DMS 273 (cell line): ENCODE data around the gene PANK4.

ENCODE experiments used
- DNase-seq: peaks from one replicate; lab custom pipeline; 2025; ENCODE audit not compliant: unreplicated experiment; lab: John Stamatoyannopoulos, UW

The PANK4 gene

GRCh38 chr1:2514863-2515762 is 11.3 kb downstream of the PANK4 start:
- no peak for DNase-seq

GRCh38 chr1:2513939-2514652 is 12.3 kb downstream of the PANK4 start:
- no peak for DNase-seq

- no peak for DNase-seq
Observed at GRCh38 chr1:2512862-2513421, 13.5 kb downstream of the PANK4 start.

DNA sequence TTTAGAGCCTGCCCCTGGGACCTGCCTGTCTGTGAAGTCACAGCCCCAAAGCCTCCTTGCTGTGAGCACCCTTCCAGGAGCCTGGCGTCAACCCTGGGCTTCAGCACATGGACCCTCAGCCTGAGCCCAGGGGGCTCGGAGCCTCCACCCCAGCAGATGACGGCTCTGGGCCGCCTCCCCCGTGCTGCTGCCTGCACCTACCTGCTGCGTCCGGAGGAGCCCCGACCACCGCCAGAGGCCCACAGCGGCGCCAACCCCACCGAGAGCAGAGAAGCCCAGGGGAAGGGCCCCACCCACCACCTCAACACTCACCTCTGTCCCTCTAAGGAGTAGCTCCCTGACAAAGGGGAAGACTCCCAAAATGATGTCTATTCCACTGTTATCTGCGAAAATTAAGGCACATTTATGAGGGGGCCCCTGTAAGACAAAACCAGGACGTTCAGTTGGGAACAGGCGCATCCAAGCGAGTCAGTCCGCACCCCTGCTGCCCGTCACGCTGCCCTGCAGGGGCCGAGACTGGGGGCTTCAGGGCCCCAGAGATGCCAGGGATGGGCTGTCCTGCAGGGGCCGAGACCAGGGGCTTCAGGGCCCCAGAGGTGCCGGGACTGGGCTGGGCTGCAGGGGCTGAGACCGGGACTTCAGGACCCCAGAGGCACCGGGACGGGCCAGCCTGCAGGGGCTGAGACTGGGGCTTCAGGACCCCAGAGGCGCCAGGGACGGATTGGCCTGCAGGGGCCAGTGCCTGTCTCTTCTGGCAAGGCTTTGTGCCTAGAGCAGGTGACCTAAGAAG is 15.8 kb downstream of the PANK4 start:
- DNase-seq = no peak

DNA sequence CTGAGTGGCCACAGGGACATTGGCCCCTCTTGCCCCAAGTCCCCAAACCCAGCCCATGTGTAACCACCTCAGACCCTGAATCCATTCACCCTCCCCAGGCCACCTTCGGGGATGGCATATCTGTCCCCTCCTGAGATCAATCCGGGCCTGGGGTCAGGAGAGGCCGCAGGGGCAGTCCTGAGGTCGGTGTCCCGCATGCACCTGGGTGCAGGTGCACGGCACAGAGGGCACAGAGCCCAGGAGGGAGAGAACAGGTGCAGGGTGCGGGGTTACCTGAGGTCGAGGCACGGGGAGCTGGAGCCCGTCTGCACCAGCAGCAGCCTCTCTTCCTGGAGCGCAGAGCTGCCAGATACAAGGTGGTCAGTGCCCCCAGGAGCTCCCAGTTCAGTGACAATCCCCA is 16.8 kb downstream of the PANK4 start:
- DNase-seq = no peak

- no peak for DNase-seq
Observed at GRCh38 chr1:2508751-2509150, 17.6 kb downstream of the PANK4 start.

DNA sequence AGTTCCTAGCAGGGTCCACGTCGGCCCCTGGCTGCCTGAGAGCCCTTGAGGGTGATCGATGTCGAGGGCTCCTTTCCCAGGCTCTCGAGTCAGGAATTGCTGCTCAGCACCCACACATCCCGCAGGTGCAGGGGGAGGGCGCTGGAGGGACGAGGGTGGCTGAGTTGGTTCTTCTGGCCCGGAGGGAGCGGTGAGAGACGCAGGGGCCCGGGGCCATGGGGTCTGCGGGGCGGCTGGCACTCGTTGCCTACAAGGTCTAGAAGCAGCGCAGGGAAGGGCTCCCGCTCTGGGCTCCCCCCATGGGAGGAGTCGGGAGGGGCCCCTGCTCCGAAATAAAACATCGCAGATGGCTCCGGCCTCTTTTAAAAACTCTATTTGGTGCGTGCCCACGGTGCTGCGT is 18.2 kb downstream of the PANK4 start:
- no peak for DNase-seq

DNA sequence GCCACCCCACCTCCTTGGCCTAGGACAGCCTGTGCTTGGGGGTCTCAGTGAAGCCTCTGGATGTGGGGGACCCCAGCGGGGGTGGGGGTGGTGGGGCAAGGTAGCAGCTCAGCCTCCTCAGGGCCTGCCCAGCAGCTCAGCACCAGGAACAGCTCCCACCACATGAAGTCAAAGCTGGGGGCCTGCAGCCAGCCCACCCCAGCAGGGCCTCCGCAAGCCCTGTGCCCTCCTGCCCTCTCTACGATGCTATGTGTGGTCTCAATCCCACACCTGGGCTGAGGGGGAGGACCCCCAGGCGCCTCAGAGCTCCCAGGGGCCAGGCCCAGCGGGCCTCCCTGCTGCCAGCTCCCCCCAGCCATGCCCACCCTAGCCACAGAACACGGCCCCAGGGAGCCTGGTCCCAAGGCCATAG is 18.6 kb downstream of the PANK4 start:
- DNase-seq = no peak

DNA sequence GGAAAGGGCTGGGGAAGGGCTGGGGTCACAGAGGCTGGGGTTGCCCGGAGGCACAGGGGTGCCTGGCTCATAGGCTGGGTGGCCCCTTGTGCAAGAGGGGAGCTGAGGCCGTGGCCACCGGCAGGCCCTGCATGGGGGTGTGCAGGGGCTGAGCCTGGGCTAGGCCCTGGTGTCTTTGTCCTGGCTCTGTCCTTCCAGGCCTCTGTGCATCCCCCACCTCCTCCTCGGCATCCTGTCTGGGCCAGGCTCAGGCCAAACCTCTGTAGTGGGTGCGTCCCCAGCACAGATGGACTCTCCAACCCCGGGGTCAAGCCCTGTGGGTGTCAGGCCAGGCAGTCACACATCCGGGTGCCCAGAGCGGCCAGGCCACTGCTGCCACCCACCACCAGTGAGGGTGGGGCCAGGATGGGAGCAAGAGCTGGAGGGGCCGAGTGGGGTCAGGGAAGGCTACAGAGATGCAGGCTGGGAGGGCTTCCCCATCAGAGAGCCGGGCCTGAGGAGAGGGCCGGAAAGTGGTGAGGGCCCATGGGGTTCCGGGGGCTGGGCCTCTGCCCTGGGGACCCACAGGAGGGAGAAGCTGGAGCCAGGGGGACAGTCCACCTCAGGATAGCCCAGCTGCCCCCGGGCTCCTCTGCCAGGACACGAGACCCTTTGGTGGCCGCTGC is 19.4 kb downstream of the PANK4 start:
- DNase-seq = no peak

GRCh38 chr1:2506007-2506860 is 20.2 kb downstream of the PANK4 start:
- peak; percentile 31 for DNase-seq

DNA sequence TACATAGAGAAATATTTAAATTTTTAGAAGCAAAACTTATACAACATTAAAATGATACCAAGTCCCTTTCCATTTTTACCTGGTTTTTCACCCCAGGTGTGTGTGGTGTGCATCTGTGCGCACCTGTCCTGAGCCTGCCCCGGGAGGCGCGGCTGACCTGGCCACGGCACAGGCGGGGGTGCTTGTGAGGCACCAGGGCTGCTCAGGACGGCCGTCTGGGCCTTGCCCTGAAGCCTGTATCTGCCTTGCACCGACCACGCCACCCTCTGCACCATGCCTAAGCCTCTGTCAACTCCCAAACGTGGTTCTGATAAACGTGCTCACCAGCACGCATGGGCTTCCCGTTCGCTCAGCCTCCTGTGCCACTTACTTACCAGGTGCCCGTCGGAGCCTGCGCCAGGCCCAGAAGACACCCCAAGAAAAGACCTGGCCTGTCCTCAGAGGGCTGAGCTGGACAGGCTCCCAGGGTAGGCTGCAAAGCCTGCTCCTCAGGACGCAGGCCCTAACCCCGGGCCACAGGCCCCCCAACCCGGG is 20.9 kb downstream of the PANK4 start:
- DNase-seq = peak; percentile 52

DNA sequence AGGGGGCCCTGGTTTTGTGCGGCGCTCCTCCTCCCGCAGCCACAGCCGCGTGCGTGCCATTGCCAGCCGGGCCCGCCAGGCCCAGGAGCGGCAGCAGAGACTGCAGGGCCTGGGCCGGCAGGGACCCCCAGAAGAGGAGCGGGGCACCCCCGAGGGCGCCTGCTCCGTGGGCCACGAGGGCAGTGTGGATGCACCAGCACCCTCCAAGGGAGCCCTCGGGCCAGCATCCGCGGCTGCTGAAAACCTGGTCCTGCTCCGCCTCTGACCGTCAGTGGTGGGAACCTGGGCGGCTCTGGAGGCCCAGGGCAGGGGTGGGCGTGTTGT is 21.5 kb downstream of the PANK4 start:
- DNase-seq = peak; percentile 52

DNA sequence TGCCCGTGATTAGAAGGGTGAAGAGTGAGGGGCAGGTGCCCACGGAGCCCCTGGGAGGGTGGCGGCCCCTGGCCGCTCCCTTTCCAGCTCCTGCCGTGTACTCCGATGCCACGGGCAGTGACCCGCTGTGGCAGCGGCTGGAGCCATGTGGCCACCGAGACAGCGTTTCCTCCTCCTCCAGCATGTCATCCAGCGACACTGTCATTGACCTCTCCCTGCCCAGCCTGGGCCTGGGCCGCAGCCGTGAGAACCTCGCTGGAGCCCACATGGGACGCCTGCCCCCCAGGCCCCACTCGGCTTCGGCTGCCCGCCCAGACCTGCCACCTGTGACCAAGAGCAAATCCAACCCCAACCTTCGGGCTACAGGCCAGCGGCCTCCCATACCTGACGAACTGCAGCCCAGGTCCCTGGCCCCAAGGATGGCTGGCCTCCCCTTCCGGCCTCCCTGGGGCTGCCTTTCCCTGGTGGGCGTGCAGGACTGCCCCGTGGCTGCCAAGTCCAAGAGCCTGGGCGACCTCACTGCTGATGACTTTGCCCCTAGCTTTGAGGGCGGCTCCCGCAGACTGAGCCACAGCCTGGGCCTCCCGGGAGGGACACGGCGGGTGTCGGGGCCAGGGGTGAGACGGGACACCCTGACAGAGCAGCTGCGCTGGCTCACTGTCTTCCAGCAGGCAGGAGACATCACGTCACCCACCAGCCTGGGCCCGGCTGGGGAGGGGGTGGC is 22.0 kb downstream of the PANK4 start:
- DNase-seq = peak; percentile 51

DNA sequence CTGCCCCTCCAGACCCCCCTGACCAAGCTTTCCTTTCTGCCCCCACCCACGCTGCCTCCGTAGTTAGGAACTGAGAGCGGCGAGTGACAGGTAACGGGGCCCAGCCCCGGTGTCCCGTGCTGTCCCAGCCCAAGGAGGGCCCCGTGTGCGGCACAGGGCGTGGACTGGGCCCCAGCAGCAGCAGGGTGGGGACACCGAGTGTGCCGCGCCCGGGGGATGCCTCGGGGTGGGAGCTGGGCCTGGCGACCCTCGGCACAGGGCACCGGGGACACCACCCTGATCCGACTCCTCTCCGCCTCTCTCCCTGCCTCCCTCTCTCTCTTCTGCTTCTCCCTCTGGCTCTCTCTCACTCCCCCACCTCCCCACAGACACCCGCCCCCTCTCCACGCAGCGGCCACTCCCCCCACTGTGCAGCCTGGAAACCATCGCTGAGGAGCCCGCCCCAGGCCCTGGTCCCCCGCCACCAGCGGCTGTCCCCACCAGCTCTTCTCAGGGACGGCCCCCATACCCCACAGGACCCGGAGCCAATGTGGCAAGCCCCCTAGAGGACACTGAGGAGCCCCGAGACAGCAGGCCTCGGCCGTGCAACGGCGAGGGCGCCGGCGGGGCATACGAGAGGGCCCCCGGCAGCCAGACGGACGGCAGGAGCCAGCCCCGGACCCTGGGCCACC is 22.7 kb downstream of the PANK4 start:
- no peak for DNase-seq

DNA sequence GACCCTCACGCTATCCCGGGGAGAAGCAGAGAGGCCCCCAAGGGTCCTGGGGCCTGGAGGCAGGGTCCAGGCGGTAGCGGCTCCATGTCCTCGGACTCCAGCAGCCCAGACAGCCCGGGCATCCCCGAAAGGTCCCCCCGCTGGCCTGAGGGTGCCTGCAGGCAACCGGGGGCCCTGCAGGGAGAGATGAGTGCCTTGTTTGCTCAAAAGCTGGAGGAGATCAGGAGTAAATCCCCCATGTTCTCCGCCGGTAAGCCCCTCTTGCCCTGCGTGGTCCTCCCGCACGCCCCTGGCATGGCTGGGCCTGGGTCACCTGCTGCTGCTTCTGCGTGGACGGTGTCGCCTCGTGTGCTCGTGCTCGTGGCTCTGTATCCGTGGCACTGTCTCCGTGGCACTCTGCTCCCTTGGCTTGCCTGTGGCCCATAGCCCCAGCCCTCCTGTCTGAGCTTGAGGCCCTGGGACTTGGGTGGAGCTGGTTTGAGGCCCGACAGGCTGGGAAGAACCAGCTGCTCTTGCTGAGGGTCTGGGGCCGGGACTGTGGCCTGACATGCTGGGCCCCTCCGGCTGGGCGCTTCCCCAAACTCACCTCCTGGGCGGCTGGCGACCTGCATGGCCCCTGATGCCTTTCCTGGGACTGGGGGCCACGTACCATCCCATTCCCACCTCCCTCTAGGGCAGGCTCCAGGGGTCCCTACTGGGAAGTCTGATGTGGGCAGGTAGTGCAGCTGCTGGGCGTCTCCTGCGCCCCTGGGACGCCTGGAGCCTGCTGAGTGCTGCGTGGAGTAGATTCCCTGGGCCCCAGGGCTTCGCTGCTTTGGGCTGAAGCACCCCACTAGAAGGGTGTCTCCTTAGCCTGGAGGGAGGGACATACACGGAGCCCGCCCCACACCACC is 23.5 kb downstream of the PANK4 start:
- DNase-seq = no peak

DNA sequence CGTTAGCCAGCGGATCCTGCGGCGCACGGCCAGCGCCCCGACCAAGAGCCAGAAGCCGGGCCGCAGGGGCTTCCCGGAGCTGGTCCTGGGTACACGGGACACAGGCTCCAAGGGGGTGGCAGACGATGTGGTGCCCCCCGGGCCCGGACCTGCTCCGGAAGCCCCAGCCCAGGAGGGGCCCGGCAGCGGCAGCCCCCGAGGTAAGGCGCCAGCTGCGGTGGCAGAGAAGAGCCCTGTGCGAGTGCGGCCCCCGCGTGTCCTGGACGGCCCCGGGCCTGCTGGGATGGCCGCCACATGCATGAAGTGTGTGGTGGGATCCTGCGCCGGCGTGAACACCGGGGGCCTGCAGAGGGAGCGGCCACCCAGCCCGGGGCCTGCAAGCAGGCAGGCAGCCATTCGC is 24.2 kb downstream of the PANK4 start:
- no peak for DNase-seq

DNA sequence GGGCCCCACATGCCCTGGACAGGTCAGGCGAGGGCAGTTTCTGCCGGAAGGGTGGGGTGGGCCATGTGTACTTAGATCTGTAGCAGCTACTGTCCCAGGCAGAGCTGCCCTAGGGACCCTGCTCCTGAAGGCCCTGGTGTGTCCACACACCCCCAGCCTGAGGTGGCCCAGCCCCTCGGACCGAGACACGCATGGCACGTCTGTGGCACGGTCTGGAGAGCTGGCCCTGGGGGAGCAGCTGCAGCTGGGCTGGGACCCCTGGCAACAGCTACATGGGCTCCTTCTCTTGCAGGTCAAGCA is 24.6 kb downstream of the PANK4 start:
- no peak for DNase-seq
